Vagina (tissue), 2 donors: Measurements from ENCODE around the gene CNOT4. TPM values are rescaled to one million over a fixed set of nuclear protein-coding genes. Genes with fewer than 3 reads are reported as not detected.

Source experiments
- DNase-seq, 2 donors: peaks; one replicate each; pipeline ENCODE4 v3.0.0-alpha.2; 2017; ENCODE audit errors: extremely low spot score in 2 of 2
- H3K27ac ChIP-seq: fragments of 200-600 bp; sonication (generic); one replicate; pipeline ENCODE4 v1.5.1; 2019
- H3K27me3 ChIP-seq: fragments of 200-600 bp; sonication (generic); one replicate; pipeline ENCODE4 v1.5.1; 2019
- H3K36me3 ChIP-seq, 2 donors: fragments of 200-600 bp; sonication (generic); one replicate each; pipeline ENCODE4 v1.5.1; 2017 to 2019
- H3K4me1 ChIP-seq: fragments of 200-600 bp; sonication (generic); one replicate; pipeline ENCODE4 v1.5.1; 2019
- H3K4me3 ChIP-seq, 2 donors: fragments of 200-600 bp; sonication (generic); 1 replicate in 1 of 2; 2 replicates in 1 of 2; pipeline ENCODE4 v1.5.1; 2016 to 2019
- H3K9me3 ChIP-seq: fragments of 200-600 bp; sonication (generic); one replicate; pipeline ENCODE4 v1.5.1; 2019
- POLR2A ChIP-seq, 2 donors: fragments of 450-650 bp; IDR thresholded peaks; one replicate each; pipeline ENCODE4 v1.6.1; 2017; ENCODE audit warnings: antibody characterized with exemption in 2 of 2, mild to moderate bottlenecking in 2 of 2, moderate library complexity in 2 of 2
- POLR2AphosphoS5 ChIP-seq, 2 donors: sonication (generic); formaldehyde crosslinking; IDR thresholded peaks; one replicate each; pipeline ENCODE4 v1.9.0; 2017; ENCODE audit warnings: antibody characterized with exemption in 2 of 2, mild to moderate bottlenecking in 2 of 2, low read depth in 1 of 2; ENCODE audit not compliant: insufficient read depth in 1 of 2
- intact Hi-C: fragments of 100-400 bp; cut with DNase I; formaldehyde crosslinking; loops from one replicate; pipeline ENCODE4 v1.15.1; 2023
- total RNA-seq: library from RNA; depleted of rRNA; stranded (reverse); fragments of >200 nt; gene quantifications from one replicate; pipeline ENCODE4 v1.2.3, GENCODE V29; 2016
- TF ChIP-seq, protein P1 (sequence below), 3 experiments: fragments of 450-650 bp in 2 of 3; fragments of 200-600 bp in 1 of 3; sonication (generic) in 1 of 3; IDR thresholded peaks; one replicate each; pipeline ENCODE4 v1.5.1; 2017 to 2019; ENCODE audit warnings: antibody characterized with exemption in 3 of 3, mild to moderate bottlenecking in 2 of 3, moderate library complexity in 2 of 3

The CNOT4 gene
- total RNA-seq, 1 donor from 2014 or later, result 23.3 TPM

DNA sequence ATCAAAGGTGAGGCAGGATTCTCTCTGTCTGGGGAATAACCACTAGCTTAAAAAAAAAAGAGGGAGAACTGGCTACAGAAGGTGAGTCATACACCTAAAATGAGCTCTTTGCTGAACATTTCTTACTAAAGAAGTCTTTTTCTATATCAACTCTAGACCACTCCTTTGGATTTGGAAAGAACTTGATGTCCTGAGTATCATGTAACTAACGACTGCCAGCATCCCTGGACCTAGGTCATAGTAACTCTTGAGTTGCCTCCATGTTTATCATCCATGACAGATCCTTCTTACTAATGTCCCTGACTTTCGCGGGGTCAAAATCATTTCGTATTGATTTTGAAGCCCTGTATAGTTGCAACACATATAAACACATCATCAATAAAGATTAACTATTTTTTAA lies 89.1 kb downstream of the CNOT4 start:
- Histone ChIP-seq H3K27ac (no peak overlapping the region), H3K4me1 (peaks cover 5% of the 10 kb centered on the region), H3K9me3 (no peaks in the 10 kb centered on the region), H3K4me3 (no peak overlapping the region), H3K27me3 (no peaks in the 10 kb centered on the region), H3K36me3 (peaks cover 0 to 7% of the 10 kb centered on the region in 2 donors)
- TF ChIP-seq POLR2AphosphoS5 (IDR thresholded peaks at IDR 0.05; ENCODE audit: insufficient read depth in 1 of 2, low read depth in 1 of 2), result no peak
- no peak for TF ChIP-seq POLR2A (IDR thresholded peaks at IDR 0.05)
- TF ChIP-seq, protein P1, sequence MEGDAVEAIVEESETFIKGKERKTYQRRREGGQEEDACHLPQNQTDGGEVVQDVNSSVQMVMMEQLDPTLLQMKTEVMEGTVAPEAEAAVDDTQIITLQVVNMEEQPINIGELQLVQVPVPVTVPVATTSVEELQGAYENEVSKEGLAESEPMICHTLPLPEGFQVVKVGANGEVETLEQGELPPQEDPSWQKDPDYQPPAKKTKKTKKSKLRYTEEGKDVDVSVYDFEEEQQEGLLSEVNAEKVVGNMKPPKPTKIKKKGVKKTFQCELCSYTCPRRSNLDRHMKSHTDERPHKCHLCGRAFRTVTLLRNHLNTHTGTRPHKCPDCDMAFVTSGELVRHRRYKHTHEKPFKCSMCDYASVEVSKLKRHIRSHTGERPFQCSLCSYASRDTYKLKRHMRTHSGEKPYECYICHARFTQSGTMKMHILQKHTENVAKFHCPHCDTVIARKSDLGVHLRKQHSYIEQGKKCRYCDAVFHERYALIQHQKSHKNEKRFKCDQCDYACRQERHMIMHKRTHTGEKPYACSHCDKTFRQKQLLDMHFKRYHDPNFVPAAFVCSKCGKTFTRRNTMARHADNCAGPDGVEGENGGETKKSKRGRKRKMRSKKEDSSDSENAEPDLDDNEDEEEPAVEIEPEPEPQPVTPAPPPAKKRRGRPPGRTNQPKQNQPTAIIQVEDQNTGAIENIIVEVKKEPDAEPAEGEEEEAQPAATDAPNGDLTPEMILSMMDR (IDR thresholded peaks at IDR 0.05), result no peak
- intact Hi-C loops, result no loop called here
- DNase-seq, result no peak

DNA sequence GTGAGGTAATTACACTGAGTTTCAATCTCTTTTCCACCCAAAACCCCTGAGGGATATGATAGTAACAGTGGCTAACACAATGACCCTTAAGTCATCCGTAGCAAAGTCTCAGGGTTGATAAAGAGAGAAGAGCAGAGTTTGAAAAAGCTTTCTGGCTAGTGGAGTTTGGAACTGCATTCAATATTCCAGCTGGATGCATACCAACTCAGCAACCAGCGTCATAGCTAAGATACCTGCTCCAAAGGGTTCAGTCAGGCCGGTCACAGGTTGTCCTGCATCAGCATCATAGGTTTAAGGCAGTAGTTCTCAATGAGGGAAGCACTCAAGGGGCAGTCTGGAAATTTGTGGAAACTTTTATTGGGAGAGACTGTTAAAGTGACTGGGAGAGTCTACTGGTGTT lies 93.5 kb downstream of the CNOT4 start:
- Histone ChIP-seq H3K36me3 (peaks cover 0 to 15% of the 10 kb centered on the region in 2 donors), H3K9me3 (no peaks in the 10 kb centered on the region), H3K27ac (no peak overlapping the region), H3K4me3 (no peak overlapping the region), H3K27me3 (no peaks in the 10 kb centered on the region), H3K4me1 (no peaks in the 10 kb centered on the region)
- TF ChIP-seq, protein P1 (IDR thresholded peaks at IDR 0.05), result no peak
- TF ChIP-seq POLR2A (IDR thresholded peaks at IDR 0.05) (no peak), POLR2AphosphoS5 (IDR thresholded peaks at IDR 0.05; ENCODE audit: insufficient read depth in 1 of 2, low read depth in 1 of 2) (no peak)
- intact Hi-C loops, result no loop called here
- DNase-seq, result no peak

DNA sequence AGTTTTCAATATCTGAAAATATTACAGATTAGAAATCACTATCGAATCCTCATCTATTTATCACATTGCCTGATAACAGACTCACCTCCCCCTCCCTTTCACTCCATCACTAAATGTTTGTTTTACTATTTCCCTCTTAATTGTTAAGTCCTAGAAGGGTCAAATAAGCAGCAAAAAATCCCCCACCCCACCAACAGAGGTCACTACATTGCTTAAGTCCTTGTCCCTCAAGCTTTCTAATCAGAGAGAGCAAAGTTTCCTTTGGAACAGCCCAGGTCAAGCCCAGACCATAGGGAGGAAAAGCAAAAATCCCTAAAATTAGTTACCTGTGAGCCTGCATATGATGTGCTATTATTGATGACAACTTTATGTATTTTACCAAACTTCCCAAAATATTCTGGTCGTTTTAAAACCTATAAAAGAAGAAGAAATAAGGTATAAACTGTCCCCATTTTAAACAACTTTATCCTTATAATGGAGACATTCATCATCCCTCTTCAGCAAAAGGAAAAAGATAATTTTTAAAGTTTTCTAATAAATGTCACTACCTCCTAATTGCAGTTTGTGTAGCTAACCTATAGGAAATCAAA lies 95.0 kb downstream of the CNOT4 start:
- intact Hi-C loops, result no loop called here
- Histone ChIP-seq H3K36me3 (peaks cover 0 to 15% of the 10 kb centered on the region in 2 donors), H3K4me1 (no peaks in the 10 kb centered on the region), H3K4me3 (no peak overlapping the region), H3K27ac (no peak overlapping the region), H3K9me3 (no peaks in the 10 kb centered on the region), H3K27me3 (no peaks in the 10 kb centered on the region)
- TF ChIP-seq, protein P1 (IDR thresholded peaks at IDR 0.05), result no peak
- TF ChIP-seq POLR2AphosphoS5 (IDR thresholded peaks at IDR 0.05; ENCODE audit: insufficient read depth in 1 of 2, low read depth in 1 of 2) (no peak), POLR2A (IDR thresholded peaks at IDR 0.05) (no peak)
- no peak for DNase-seq

DNA sequence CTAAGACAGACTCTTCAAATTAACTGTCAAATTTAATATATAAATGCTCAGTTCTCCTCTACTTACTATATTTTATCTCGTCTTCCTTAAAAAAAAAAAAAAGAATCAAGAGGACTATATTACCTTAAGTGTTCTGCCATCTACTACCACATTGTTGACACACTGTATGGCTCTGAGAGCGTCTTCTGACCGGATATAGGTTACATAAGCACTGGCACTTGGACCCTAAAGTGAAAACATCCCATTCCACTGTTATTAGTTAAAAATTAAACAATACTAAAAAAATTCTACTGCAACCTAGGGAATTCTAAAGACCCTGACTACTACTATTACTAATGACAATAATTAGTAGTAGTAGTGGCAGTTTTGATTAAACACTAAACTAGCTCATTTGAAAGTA lies 95.7 kb downstream of the CNOT4 start:
- Histone ChIP-seq H3K36me3 (peaks cover 0 to 15% of the 10 kb centered on the region in 2 donors), H3K4me1 (no peaks in the 10 kb centered on the region), H3K27me3 (no peaks in the 10 kb centered on the region), H3K27ac (no peak overlapping the region), H3K4me3 (no peak overlapping the region), H3K9me3 (no peaks in the 10 kb centered on the region)
- intact Hi-C loops, result no loop called here
- no peak for TF ChIP-seq POLR2AphosphoS5 (IDR thresholded peaks at IDR 0.05; ENCODE audit: insufficient read depth in 1 of 2, low read depth in 1 of 2)
- TF ChIP-seq, protein P1 (IDR thresholded peaks at IDR 0.05), result no peak
- TF ChIP-seq POLR2A (IDR thresholded peaks at IDR 0.05), result no peak
- no peak for DNase-seq

DNA sequence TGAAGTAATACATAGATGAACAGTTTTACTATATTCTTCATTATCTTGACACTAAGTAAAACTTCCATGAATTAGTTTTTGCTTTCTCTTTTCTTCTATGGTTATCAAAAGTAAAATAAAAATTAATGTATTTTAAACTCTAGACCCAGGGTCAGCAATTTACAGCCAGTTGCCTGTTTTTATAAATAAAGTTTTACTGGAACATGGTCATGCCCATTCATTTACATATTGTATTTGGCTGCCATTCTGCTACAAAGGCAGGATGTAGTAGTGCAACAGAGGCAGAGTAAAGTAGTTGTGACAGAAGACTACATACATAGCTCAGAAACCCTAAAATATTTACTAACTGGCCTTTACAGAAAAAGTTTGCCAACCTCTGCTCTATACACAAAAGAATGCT lies 98.8 kb downstream of the CNOT4 start:
- intact Hi-C loops, result no loop called here
- no peak overlapping the region for H3K27ac ChIP-seq

More for the DNA sequence above, 98.8 kb downstream of the CNOT4 start:
- H3K9me3 ChIP-seq, result no peaks in the 10 kb centered on the region
- H3K36me3 ChIP-seq, result peaks cover 0 to 8% of the 10 kb centered on the region in 2 donors
- DNase-seq, result no peak
- no peaks in the 10 kb centered on the region for H3K27me3 ChIP-seq
- H3K4me3 ChIP-seq, result no peak overlapping the region
- TF ChIP-seq, protein P1 (IDR thresholded peaks at IDR 0.05), result no peak
- TF ChIP-seq POLR2AphosphoS5 (IDR thresholded peaks at IDR 0.05; ENCODE audit: insufficient read depth in 1 of 2, low read depth in 1 of 2) (no peak), POLR2A (IDR thresholded peaks at IDR 0.05) (no peak)
- H3K4me1 ChIP-seq, result no peaks in the 10 kb centered on the region
